ENCODE data around the gene PIP4K2A. TPM values are rescaled to one million over a fixed set of nuclear protein-coding genes. Genes with fewer than 3 reads are reported as not detected.

Gene PIP4K2A
- total and polyA plus RNA-seq, 2 of the 13 experiments (the other 11 are each of a cell fraction or from before 2014, with no cell fraction given): 9.1 to 22.6 TPM

GRCh38 chr10:22702348-22702747 lies 12.0 kb downstream of the PIP4K2A start (continued):
- TF ChIP-seq ARID4A (CRISPR knock-in tag; IDR thresholded peaks at IDR 0.05; ENCODE audit: borderline replicate concordance) (no peak), ZNF766 (CRISPR knock-in tag; IDR thresholded peaks at IDR 0.05; ENCODE audit: borderline replicate concordance) (no peak), ZNF326 (CRISPR knock-in tag; IDR thresholded peaks at IDR 0.05; ENCODE audit: borderline replicate concordance) (no peak), EEA1 (CRISPR knock-in tag; IDR thresholded peaks at IDR 0.05; ENCODE audit: borderline replicate concordance) (no peak), AGO1 (IDR thresholded peaks at IDR 0.05; ENCODE audit: low read depth, low read length, poor library complexity, severe bottlenecking) (no peak), CREBL2 (CRISPR knock-in tag; IDR thresholded peaks at IDR 0.05; ENCODE audit: borderline replicate concordance) (no peak)

- H4K20me1 ChIP-seq (ENCODE audit: insufficient read depth, low read length): 0 out of 2 replicates have a peak, but pooled peaks cover 2% of the 10 kb centered on the region
- no peak overlapping the region for H3K4me3 ChIP-seq (replicated peaks in 1 of 3; ENCODE audit: insufficient read depth in 1 of 3, low read depth in 2 of 3, low read length in 3 of 3)
- CTCF ChIA-PET (ENCODE audit: low intra/inter-chr PET ratio, low total read pairs): no interaction called here
- H2AFZ ChIP-seq (ENCODE audit: low read length): no peak overlapping the region
- intact Hi-C loops (cut with micrococcal nuclease; ENCODE audit: unreplicated experiment) (no loop called here), in situ Hi-C loops (cut with HindIII; ENCODE audit: extremely low pct_ligation_motif_present, low pct_unique_long_range_greater_than_20kb) (loop anchor here (25.0 kb wide), 1 partner anchor 389 kb away; the partner anchor contains the start of genes BMI1 and COMMD3)
- no peak overlapping the region for H3K9ac ChIP-seq (ENCODE audit: insufficient read depth, low read depth, low read length)
- H3K27ac ChIP-seq (ENCODE audit: extremely low read length, insufficient read depth, low read length): no peak overlapping the region
- DNase-seq (ENCODE audit: low spot score) (no peak), FAIRE-seq (no peak), ATAC-seq (no peak)
- BruUV-seq (replicated peaks): no TSS peak
- H3K4me2 ChIP-seq (ENCODE audit: low read depth, low read length): no peak overlapping the region
- H3K4me1 ChIP-seq (ENCODE audit: insufficient read depth, low read length): peaks cover 23% of the 10 kb centered on the region
- H3K27me3 ChIP-seq (ENCODE audit: control insufficient read depth in 1 of 2, insufficient read depth in 2 of 2, low read length in 2 of 2): no peaks in the 10 kb centered on the region
- H3K9me3 ChIP-seq (ENCODE audit: low read length): no peaks in the 10 kb centered on the region
- 0 out of 5 replicates have a peak, but pooled peaks cover 0 to 1% of the 10 kb centered on the region in 2 experiments for H3K36me3 ChIP-seq (replicated peaks in 1 of 2; ENCODE audit: control insufficient read depth in 1 of 2, insufficient read depth in 2 of 2, low read length in 2 of 2)
- 96% methylated on average over 4 of the region's 4 CpGs for WGBS (ENCODE audit: low lambda C conversion rate)
- POLR2A ChIA-PET: no interaction called here
- H3K79me2 ChIP-seq (ENCODE audit: insufficient read depth, low read length): peaks cover 72% of the 10 kb centered on the region
- TF ChIP-seq MAFK (conservative IDR thresholded peaks at IDR 0.05 in 1 of 2, IDR thresholded peaks at IDR 0.05 in 1 of 2; ENCODE audit: low read length in 2 of 2) (peak; percentile 6 to 57; a peak in 2 of 4 replicates), KLF15 (CRISPR knock-in tag; IDR thresholded peaks at IDR 0.05; ENCODE audit: borderline replicate concordance) (no peak), PCBP1 (IDR thresholded peaks at IDR 0.05; ENCODE audit: borderline replicate concordance, low read depth, low read length) (no peak), GABPB1 (CRISPR knock-in tag; IDR thresholded peaks at IDR 0.05) (no peak)
Observed at GRCh38 chr10:22701132-22701826, 13.1 kb downstream of the PIP4K2A start.
